NCI-H510A treated with DMSO at 0.1 percent for 48 hours (cell line): Measurements from ENCODE around the gene BTG1.

Experiments used
- DNase-seq: peaks from one replicate; lab custom pipeline; 2025; lab: John Stamatoyannopoulos, UW

BTG1 gene

DNA sequence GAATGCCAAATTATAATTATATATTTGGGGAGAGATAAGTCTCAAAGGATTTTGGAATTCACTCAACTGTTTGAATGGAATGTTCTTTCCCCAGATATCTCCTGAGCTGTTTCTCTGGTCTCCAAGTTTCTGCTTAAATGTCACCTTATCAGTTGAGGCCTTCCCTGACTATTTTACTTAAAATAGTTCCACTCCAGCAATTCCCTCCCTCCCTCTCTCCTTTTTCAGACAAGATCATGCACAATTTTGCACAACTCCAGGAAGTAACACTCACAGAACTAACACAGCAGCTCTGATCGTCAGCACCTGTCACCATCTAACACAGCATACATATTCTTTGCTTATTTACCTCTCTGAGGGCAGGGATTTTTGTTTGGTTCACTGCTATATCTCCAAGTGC is 12.5 kb downstream of the BTG1 start:
- no peak for DNase-seq

DNA sequence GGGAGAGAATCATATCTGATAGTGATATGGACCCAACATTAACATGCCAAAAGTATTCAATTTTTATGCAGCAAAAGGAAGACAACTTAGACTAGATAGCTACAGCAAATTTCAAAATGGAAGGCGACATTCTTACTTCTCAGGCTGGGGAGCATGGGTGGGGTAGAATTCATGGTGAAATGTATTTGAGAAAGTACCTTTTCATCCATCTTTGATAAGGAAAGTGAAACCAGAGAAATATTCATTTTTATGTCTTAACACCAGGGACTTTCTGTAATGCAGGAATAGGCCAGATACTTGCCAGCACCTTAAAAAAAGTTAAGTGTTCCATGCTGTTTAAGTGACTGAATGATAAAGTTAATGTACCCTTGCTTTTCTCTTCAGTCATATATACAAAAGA is 13.4 kb downstream of the BTG1 start:
- no peak for DNase-seq

DNA sequence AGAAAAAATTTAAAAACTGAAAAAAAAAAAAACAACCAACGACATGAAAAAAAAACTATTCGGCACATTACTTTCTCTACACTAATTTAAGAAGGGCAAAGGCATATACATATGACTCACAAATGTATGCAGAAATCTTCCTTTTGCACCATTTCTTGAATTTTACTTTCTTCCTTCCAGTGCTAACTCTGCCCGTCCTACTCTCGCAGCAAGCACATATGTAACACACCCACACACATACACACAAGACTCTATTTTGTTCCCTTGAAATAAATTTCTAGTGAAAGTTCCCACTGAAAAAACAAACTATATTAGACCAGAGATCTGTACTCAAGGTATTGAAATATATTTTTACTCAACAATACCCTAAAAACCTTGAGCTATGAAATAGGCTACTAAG is 14.6 kb downstream of the BTG1 start:
- DNase-seq = no peak

DNA sequence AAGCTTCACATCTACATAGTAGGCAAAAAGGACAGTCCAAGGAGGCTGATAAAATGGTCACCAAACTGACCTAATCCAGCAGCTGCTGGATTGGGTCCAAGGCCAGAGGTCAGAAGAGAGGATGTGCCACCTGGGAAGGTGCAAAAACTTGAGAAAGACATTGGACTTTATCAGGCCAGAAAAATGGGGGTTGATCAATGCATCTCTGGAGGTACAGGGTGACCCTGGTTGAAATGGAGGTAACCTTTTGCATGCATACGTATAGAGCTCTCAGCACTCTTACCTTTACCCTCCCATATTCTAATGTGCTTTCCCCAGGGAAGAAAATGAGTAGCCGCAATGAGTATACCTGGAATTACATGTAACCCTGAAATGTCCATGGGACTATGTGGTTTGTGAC is 16.0 kb downstream of the BTG1 start:
- DNase-seq = no peak

DNA sequence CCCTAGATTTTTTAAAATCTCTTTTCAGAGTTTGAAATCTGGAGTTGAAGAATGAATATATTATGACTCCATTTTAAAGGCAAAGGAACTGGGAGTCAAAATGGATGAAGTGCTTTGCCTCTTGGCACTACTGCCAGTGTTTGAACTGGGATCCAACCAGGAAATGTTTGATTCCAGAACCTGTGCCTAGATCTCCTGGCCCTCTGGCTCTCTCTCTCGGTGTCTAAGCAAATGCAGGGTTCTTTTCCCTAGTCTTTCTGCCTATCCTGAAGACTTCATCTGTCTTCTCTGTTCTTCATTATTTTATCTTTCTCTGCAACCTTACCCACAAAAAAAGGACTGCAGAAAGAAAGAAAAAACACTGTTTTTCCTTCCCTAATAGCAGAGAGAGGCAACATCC is 17.0 kb downstream of the BTG1 start:
- DNase-seq = no peak

DNA sequence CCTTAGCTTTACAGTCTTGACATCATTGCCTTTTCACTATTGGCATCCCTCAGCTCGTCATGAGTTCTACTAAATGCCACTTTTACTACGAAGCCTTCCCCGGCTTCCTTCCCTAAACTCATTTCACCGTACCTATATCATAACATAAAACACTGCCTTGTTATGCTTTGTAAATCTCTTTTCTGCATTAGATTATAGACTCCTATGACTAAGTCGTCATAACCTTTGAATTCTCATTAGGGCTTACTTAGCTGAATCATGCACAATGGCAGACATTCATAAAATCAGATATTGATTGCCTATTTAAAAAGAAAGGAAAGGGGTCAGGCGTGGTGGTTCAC is 21.0 kb downstream of the BTG1 start:
- no peak for DNase-seq

DNA sequence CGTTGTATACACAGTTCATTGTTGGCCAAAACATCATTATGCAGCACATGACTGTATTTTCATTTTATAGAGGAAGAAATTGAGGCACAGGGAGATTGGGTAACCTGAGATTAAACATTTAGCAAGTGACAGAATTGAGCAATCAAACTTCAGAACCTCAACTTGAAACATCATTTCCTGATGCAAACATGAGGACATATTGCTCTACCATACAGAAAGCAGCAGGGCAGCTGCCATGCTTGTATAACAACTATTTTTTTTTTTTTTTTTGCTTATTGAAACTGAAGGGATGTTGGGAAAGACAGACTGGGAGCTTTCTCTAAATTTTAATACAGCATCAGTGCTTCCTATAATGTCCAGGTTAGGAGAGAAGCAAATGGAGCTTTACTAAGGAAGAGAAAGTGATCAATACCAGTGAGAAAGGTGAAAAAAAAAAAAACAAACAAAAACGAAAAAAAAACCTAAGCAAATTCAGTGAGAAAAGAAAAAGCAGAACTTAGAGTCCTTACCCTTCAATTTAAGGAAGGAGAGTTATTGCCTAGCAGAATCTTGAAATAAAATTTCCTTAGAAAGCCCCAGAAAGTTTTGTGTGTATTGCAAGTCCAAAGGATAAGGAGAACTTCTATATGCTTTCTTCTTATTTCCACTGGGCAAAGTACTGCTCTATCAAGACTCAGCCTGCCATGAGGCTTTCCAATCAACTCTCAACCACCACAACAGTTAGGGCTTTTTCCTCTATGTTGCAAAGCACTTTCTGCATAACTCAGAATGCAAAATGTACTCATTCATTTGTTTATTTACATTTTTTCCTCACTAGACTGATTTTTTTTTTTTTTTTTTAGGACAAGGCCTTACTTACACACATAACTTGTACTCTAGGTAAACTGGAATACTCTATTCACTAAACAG is 21.6 kb downstream of the BTG1 start:
- DNase-seq = no peak

DNA sequence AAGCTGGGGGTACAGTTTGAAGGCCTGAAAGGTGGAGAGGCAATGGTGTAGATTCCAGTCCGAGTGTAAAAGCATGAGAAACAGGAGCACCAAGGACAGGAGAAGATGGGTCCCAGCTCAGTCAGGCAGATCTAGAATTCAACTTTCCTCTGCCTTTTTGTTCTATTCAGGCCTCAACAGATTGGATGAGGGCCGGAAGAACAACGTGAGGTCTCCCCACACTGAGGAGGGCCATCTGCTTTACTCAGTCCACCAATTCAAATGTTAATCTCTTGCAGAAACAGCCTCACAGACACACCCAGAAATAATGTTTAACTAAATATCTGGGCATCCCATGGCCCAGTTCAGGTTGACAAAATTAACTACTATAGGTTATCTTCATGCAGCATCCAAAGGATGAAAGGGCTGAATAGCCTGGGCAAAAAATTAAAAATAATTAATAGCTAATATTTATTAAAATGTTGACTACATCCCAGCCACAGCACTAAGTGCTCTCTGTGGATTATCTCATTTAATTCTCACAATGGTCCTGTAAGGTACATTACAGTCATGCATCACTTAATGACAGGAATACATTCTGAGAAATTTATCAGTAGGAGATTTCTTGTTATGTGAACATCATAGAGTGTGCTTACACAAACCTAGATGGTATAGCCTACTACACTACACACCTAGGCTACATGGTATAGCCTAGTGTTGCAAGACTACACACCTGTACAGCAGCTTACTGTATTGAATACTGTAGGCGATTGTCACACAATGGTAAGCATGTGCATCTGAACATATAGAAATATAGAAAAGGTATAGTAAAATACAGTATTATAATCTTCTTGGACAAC is 22.5 kb downstream of the BTG1 start:
- no peak for DNase-seq

DNA sequence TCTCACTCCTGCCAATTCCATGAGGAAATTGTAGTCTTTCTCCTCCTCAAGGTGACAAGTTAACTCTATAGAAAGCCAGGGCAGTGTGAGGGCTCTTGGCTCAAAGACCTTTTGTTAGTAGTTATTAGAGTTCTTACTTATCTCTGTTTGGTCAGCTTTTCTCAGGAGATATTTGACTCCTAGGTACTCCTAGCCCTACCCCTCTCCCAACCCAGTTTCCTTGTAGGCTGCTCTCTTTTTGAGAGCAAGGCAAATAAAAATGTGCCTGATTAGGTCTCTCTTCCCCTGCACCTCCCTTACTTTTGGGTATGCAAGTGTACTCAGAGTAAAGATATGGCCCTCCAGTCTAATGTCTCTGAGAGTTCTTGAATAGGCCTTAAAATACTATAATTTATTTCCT is 23.8 kb downstream of the BTG1 start:
- DNase-seq = no peak

DNA sequence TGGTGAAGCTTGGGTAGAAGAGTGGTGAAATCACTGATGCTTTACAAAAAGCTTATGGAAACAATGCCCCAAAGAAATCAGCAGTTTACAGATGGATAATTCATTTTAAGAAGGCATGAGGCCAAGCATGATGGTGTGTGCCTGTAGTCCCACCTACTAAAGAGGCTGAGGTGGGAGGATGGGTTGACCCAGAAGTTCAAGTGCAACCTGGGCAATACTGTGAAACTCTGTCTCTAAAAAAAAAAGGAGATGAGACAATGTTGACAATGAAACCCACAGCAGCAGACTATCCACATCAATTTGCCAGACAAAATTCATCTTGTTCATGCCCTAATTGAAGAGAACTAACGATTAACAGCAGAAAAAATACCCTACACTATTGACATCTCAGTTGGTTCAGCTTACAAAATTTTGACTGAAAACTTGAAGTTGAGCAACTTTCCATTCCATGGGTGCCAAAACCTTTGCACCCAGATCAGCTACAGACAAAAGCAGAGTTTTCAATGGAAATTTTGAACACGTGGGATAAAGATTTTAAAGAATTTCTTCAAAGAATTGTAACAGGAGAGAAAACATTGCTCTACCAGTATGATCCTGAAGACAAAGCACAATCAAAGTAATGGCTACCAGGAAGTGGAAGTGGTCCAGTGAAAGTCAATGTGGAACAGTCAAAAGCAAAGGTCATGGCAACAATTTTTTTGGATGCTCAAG is 26.7 kb downstream of the BTG1 start:
- DNase-seq = no peak

DNA sequence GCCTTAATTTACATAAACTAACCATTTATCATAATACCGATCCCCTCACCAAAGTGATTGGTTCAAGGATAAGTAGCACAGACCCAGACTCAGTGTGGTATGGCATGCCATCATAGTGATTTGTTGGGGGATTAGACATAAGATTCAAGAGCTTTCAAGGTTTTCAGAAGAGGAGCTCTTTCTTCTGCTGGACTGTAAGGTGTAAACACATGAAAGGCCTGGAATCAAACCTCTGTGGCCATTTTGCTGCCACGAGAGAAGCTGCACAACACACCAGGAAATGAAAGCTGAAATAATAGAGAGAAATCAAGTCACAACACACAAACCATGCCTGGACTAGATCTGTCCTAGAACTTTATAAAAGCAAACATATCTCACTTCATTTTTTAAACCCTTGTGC is 30.8 kb downstream of the BTG1 start:
- no peak for DNase-seq

DNA sequence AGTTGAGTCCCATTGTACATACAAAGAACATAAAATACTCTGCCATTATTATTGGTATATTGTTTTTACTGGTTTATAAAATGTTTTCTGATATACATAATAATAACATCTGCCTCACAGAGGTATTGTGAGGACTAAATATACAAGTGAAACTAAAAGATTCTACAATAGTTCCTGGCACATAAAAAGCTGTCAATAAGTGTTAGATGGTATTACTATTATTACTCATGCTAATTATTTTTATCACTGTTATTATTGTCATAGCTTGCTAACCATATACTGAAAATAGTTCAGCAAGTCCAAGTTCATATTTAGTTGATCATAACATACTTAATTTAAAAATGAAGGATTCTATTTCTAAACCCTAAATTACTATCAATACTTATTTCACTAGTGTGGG is 34.4 kb downstream of the BTG1 start:
- no peak for DNase-seq

DNA sequence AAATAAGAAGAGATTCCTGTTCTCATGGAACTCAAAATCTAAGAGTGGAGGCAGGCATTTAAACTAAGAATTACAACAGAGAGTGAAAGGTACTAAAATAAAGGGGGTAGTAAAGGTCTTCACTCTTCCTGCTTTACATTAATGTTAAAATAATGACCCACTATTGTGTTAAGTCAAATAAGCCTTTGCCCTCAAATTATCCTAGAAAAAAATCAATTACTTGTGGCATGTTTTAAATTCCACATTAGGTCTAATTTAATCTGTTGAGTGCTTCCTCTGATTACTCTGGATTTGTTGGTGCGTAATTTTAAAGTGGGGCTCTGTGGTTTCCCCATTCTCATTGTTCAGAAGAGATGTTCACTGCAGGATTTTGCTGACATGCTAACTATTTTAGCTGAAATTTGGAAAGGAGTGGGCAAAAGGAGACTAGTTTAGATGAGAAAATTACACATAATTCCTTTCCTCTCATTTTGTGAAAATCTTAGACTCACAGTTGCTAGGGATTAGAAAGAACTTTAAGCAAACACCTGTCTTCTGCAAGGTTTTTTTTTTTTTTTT is 35.5 kb downstream of the BTG1 start:
- DNase-seq = no peak

DNA sequence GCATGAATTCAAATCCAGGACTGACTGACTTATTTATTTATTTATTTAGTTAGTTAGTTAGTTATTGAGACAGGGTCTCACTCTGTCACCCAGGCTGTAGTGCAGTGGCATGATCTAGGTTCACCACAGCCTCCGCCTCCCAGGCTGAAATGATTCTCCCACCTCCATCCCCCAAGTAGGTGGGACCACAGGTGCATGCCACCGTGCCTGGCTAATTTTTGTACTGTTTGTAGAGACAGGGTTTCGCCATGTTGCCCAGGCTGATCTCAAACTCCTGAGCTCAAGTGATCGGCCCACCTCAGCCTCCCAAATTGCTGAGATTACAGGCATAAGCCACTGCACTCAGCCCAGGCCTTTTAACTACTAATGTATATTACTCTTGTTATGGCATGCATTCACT is 36.0 kb downstream of the BTG1 start:
- DNase-seq = no peak

DNA sequence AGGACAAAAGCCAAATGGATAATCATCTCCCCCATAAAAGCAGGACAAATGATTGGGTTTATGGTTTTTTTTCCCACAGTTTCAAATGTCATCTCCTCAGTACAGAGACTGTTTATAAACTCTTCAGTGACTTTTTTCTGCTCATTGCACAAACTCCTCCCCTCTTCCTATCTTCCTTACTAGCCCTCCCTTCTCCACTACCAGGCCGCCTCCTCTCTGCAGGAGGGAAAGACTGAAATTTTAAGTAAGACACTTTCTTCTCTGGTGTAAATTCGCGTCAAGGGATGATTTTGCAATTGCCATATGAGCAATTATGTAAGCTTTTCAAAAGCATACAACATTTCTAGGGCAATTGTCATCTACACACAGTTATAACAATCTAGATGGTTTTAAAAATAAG is 37.0 kb downstream of the BTG1 start:
- peak; percentile 46 for DNase-seq

DNA sequence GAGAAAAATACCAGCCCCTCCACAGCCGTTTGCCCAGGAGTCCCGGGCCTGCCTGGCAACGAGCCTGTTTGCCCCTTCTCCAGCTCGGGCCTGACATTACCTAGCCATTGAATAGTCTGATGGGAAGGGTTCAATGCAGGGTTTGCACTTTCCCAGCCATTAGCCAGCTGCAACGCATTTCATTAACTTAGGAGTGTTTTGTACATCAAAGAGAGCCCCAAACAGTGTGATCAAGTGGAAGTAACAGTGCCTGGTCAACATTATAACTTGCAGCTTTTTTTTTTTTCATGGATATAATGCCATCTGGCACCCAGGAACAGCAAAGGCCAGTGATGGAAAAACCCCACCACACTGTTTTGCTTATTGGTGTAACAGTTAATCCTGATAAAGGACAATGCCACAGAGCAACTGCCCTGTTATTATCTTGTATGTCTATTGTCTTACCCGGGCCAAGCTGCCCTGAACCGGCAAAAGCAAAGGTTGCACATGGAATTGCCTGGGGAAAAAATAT is 38.0 kb downstream of the BTG1 start:
- DNase-seq = peak; percentile 47

DNA sequence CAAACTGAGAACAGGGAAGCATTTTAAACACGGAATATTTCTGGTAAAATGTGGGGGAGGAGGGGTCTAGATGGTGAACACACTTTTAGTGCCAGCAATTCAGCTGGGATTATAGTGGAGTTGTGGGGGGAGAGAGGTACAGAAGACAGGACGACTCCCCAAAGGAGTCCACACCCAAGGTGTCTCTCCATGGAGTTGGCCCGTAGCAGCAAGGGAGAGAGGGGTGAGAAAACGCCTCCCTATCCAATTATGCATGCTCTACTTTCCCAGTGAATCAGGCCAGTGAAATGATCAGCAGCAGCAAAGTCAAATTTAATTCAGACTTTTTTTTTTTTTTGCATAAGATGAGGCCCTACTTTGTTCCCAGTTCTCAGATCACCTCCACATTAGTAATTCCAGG is 38.6 kb downstream of the BTG1 start:
- no peak for DNase-seq

DNA sequence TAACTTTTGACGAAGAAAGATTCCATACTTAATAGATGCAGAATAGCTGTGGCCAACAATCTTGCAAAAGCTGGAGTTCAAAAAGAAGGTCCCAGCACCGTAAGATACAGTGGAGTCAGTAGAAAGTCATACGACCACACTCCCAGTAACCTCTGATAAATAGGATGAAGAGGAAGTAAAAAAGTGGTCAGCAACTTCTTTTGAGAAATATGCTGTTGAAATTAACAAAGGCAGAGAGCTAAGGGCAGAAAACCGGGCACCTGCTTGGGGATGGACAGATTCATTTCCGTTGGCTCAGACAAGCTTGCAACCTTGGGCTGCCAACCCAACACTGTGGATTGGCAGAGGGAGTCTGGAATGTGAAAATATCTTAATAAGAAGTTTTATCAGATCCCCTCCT is 40.0 kb downstream of the BTG1 start:
- no peak for DNase-seq

DNA sequence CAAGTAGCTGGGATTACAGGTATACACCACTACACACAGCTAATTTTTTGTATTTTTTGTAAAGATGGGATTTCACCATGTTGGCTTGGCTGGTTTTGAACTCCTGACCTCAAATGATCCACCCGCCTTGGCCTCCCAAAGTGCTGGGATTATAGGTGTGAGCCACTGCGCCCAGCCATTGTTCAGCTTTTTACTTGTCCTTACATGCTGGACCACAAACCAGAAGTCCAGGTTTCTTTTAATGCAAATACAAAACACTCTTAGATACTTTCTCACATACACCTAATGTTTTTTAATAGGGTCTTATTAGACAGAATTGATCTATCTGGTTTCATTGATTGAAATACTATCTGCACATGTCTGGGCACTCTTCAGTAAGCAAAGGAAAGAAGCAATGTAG is 40.5 kb downstream of the BTG1 start:
- DNase-seq = no peak

DNA sequence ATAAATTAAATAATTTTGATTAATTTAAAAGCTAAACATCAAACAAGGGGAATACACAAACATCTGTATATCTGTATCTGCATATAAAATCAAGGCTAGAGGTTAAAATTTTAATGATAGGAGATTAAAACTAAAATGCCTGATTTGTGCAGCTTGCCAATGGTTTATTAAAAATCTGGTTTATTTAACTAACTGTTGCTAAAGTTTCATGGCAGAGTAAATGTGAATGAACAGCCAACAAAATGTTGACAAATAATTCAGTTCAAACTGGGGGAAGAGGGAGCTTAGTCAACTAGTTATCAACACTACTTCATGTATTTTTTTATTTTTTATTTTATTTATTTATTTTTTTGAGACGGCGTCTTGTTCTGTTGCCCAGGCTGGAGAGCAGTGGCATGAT is 43.0 kb downstream of the BTG1 start:
- no peak for DNase-seq

DNA sequence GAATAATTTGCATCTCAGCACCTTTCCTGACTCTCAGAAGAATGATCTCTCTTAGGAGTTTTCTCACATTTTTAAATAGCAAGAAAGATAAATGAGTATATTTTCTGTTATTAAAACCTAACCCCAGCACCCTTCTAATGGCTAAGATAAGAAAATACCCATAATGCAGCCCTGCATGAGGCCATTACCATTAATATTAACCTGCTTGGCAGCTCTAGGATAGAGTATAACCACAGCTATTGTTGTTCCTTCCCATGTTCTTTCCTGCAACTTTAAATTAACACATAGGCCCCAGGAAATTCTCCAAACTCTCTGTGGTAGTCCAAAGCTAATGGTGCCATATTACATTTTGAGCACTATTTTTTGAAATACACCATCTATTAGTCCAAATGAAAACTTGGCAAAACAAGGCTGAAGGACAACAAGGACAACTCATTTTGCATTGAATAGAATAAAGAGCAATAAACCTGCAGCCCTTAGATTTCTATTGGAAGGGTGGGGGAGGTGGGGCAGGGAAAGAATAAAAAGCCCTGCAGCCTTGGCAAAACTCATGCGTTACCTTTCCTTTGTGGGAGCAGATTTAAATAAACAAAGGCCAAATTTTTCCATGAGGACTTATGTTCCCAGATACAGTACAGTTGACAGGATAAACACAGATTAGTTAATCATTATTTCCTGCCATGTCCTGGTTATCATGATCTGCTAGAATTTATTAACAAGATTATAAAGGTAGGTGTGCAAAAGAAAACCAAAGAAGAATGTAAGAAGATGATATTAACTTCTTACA is 46.9 kb downstream of the BTG1 start:
- DNase-seq = no peak
